ENCODE measurements around the gene NTN1.

GRCh38 chr17:9072696-9073339 is 51.5 kb downstream of the NTN1 start:
- TF ChIP-seq, protein P1, sequence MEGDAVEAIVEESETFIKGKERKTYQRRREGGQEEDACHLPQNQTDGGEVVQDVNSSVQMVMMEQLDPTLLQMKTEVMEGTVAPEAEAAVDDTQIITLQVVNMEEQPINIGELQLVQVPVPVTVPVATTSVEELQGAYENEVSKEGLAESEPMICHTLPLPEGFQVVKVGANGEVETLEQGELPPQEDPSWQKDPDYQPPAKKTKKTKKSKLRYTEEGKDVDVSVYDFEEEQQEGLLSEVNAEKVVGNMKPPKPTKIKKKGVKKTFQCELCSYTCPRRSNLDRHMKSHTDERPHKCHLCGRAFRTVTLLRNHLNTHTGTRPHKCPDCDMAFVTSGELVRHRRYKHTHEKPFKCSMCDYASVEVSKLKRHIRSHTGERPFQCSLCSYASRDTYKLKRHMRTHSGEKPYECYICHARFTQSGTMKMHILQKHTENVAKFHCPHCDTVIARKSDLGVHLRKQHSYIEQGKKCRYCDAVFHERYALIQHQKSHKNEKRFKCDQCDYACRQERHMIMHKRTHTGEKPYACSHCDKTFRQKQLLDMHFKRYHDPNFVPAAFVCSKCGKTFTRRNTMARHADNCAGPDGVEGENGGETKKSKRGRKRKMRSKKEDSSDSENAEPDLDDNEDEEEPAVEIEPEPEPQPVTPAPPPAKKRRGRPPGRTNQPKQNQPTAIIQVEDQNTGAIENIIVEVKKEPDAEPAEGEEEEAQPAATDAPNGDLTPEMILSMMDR (IDR thresholded peaks at IDR 0.05; ENCODE audit: poor library complexity), result no peak
- TF ChIP-seq EZH2 (IDR thresholded peaks at IDR 0.05; ENCODE audit: borderline replicate concordance), result no peak
- TF ChIP-seq EZH2phosphoT487 (IDR thresholded peaks at IDR 0.05; ENCODE audit: low read depth, severe bottlenecking, unreplicated experiment), result no peak

Measured in hepatocyte (in vitro differentiated cells).